IMR-90 (cell line): Measurements from ENCODE around the gene OR1K1. TPM values are rescaled to one million over a fixed set of nuclear protein-coding genes. Genes with fewer than 3 reads are reported as not detected.
A peak's percentile ranks its signal among the peaks of the same experiment; 100 is the strongest.

ENCODE experiments used
- ATAC-seq: fragments of 200-7000 bp; cut with Tn5 transposase; 2 replicates; pipeline ENCODE4 v1.9.1; 2020; ENCODE audit warnings: low read depth, mild to moderate bottlenecking, moderate library complexity
- BruUV-seq: library from RNA; stranded (reverse); fragments of 400-500 nt; replicated peaks from 2 replicates; lab custom pipeline; 2021; lab: Mats Ljungman, UMichigan
- CTCF ChIA-PET: fragments of 300-600 bp; formaldehyde crosslinking; extraction: SDS; loops from one replicate; lab custom pipeline; 2021; ENCODE audit warnings: antibody characterized with exemption; lab: Yijun Ruan, JAX
- POLR2A ChIA-PET: fragments of 300-600 bp; sonication (Branson Sonifier 250); formaldehyde crosslinking; loops from one replicate; lab custom pipeline; 2022; ENCODE audit warnings: antibody characterized with exemption; ENCODE audit not compliant: unreplicated experiment; lab: Charles Lee
- DNase-seq: peaks from one replicate; pipeline ENCODE4 v3.0.0; 2013
- H2AFZ ChIP-seq: replicated peaks from 2 replicates; pipeline ENCODE3; 2013; ENCODE audit warnings: low read length, mild to moderate bottlenecking; ENCODE audit not compliant: poor library complexity
- H2AK5ac ChIP-seq: 2 replicates; pipeline ENCODE4 v1.6.1; 2013; ENCODE audit warnings: low read depth, low read length, inconsistent platforms
- H2AK9ac ChIP-seq: replicated peaks from 2 replicates; pipeline ENCODE3; 2013; ENCODE audit warnings: mild to moderate bottlenecking, low read depth, low read length, moderate library complexity; ENCODE audit not compliant: poor library complexity
- H2BK120ac ChIP-seq: 2 replicates; pipeline ENCODE4 v1.6.1; 2013; ENCODE audit warnings: low read depth, low read length, inconsistent platforms
- H2BK15ac ChIP-seq: 3 replicates; pipeline ENCODE4 v1.6.1; 2013; ENCODE audit warnings: low read depth, low read length, inconsistent platforms
- H2BK20ac ChIP-seq: 2 replicates; pipeline ENCODE4 v1.6.1; 2013; ENCODE audit warnings: low read depth, mild to moderate bottlenecking, inconsistent platforms, low read length, moderate library complexity
- H2BK5ac ChIP-seq: 2 replicates; pipeline ENCODE4 v1.6.1; 2013; ENCODE audit warnings: mild to moderate bottlenecking, low read depth, low read length, inconsistent platforms; ENCODE audit not compliant: poor library complexity, severe bottlenecking
- H3K14ac ChIP-seq: replicated peaks from 2 replicates; pipeline ENCODE4 v1.6.1; 2013; ENCODE audit warnings: low read depth, low read length, inconsistent platforms
- H3K18ac ChIP-seq: 2 replicates; pipeline ENCODE4 v1.6.1; 2013; ENCODE audit warnings: low read depth, low read length, control low read depth
- H3K23ac ChIP-seq: 2 replicates; pipeline ENCODE4 v1.6.1; 2013; ENCODE audit warnings: low read depth, low read length, inconsistent platforms
- H3K27ac ChIP-seq: 2 replicates; pipeline ENCODE4 v1.5.1; 2013; ENCODE audit warnings: mild to moderate bottlenecking, control low read depth, low read length; ENCODE audit not compliant: insufficient read depth
- H3K27me3 ChIP-seq: 2 replicates; pipeline ENCODE4 v1.6.1; 2013; ENCODE audit warnings: low read length; ENCODE audit not compliant: control insufficient read depth, insufficient read depth
- H3K36me3 ChIP-seq: 2 replicates; pipeline ENCODE4 v1.6.1; 2013; ENCODE audit warnings: low read length, mixed read lengths; ENCODE audit not compliant: control insufficient read depth, insufficient read depth
- H3K4ac ChIP-seq: 2 replicates; pipeline ENCODE4 v1.6.1; 2013; ENCODE audit warnings: low read depth, low read length, inconsistent platforms
- H3K4me1 ChIP-seq: 2 replicates; pipeline ENCODE4 v1.6.1; 2013; ENCODE audit warnings: low read length, mixed read lengths; ENCODE audit not compliant: control insufficient read depth, insufficient read depth
- H3K4me2 ChIP-seq: 2 replicates; pipeline ENCODE4 v1.6.1; 2013; ENCODE audit warnings: low read depth, mild to moderate bottlenecking, control low read depth, low read length, moderate library complexity
- H3K4me3 ChIP-seq: 2 replicates; pipeline ENCODE4 v1.5.1; 2013; ENCODE audit warnings: low read depth, mild to moderate bottlenecking, control low read depth, low read length, moderate library complexity; ENCODE audit not compliant: insufficient read depth
- H3K56ac ChIP-seq: 2 replicates; pipeline ENCODE4 v1.6.1; 2013; ENCODE audit warnings: low read length, inconsistent platforms; ENCODE audit not compliant: insufficient read depth; ENCODE audit errors: extremely low read depth
- H3K79me1 ChIP-seq, 2 experiments: 2 replicates each; pipeline ENCODE4 v1.6.1; 2013; ENCODE audit warnings: low read length in 2 of 2, inconsistent platforms in 1 of 2, low read depth in 1 of 2
- H3K9ac ChIP-seq: 2 replicates; pipeline ENCODE4 v1.6.1; 2013; ENCODE audit warnings: low read depth, low read length, control low read depth
- H3K9me1 ChIP-seq: 2 replicates; pipeline ENCODE4 v1.6.1; 2013; ENCODE audit warnings: low read length, inconsistent platforms; ENCODE audit not compliant: insufficient read depth
- H3K9me3 ChIP-seq: 2 replicates; pipeline ENCODE4 v1.6.1; 2013; ENCODE audit warnings: low read length; ENCODE audit not compliant: control insufficient read depth, insufficient read depth
- H4K20me1 ChIP-seq: 2 replicates; pipeline ENCODE4 v1.6.1; 2013; ENCODE audit warnings: low read length, inconsistent platforms; ENCODE audit not compliant: insufficient read depth
- H4K5ac ChIP-seq: 2 replicates; pipeline ENCODE4 v1.6.1; 2013; ENCODE audit warnings: mild to moderate bottlenecking, low read depth, low read length, control low read depth
- H4K8ac ChIP-seq, 2 experiments: 2 replicates each; pipeline ENCODE4 v1.6.1; 2013; ENCODE audit warnings: low read depth in 2 of 2, low read length in 2 of 2, control low read depth in 1 of 2, inconsistent platforms in 1 of 2
- H4K91ac ChIP-seq: 2 replicates; pipeline ENCODE4 v1.6.1; 2013; ENCODE audit warnings: low read depth, low read length, inconsistent platforms; ENCODE audit not compliant: insufficient read depth
- CEBPB ChIP-seq: IDR thresholded peaks from 2 replicates; pipeline ENCODE4 v1.6.1; 2012; ENCODE audit warnings: low read depth, low read length, improper control_type of control experiment
- NFE2L2 ChIP-seq: fragments of 150-350 bp; IDR thresholded peaks from 2 replicates; pipeline ENCODE4 v1.6.1; 2016; ENCODE audit warnings: low read depth, mild to moderate bottlenecking, low read length
- WGBS, 2 experiments: methylation state at CpG; one replicate each; pipeline versions ENCODE4 v1.1.5 to v1.1.7; 2013; ENCODE audit warnings: missing lambda C conversion rate in 2 of 2; ENCODE audit not compliant: insufficient read length in 1 of 2; ENCODE audit errors: extremely low coverage in 2 of 2; 5-methylcytosine and 5-hydroxymethylcytosine counted together
- dilution Hi-C: fragments of 300-500 bp; cut with HindIII; formaldehyde crosslinking; loops from one replicate; pipeline ENCODE4 v1.14.3; 2018; ENCODE audit warnings: low sequenced_read_pairs; ENCODE audit not compliant: unreplicated experiment
- in situ Hi-C: fragments of 300-500 bp; cut with MboI; formaldehyde crosslinking; loops from 3 replicates; pipeline ENCODE4 v1.14.3; 2019; ENCODE audit warnings: low sequenced_read_pairs, inconsistent platforms, mixed read lengths
- intact Hi-C: fragments of 100-400 bp; cut with micrococcal nuclease; formaldehyde crosslinking; loops from 2 replicates; pipeline ENCODE4 v1.10.0; 2022
- polyA plus RNA-seq, 3 experiments: library from polyadenylated mRNA; depleted of rRNA; stranded (reverse); fragments of >200 nt; gene quantifications; 2 replicates each; pipeline ENCODE4 v1.2.3, GENCODE V29; 2012; ENCODE audit warnings: low replicate concordance in 1 of 3
- total RNA-seq: library from RNA; depleted of rRNA; stranded (reverse); fragments of >200 nt; gene quantifications from 2 replicates; pipeline ENCODE4 v1.2.3, GENCODE V29; 2012

Gene OR1K1
- total and polyA plus RNA-seq, 2 of the 4 experiments (the other 2 are of a cell fraction) = not detected

DNA sequence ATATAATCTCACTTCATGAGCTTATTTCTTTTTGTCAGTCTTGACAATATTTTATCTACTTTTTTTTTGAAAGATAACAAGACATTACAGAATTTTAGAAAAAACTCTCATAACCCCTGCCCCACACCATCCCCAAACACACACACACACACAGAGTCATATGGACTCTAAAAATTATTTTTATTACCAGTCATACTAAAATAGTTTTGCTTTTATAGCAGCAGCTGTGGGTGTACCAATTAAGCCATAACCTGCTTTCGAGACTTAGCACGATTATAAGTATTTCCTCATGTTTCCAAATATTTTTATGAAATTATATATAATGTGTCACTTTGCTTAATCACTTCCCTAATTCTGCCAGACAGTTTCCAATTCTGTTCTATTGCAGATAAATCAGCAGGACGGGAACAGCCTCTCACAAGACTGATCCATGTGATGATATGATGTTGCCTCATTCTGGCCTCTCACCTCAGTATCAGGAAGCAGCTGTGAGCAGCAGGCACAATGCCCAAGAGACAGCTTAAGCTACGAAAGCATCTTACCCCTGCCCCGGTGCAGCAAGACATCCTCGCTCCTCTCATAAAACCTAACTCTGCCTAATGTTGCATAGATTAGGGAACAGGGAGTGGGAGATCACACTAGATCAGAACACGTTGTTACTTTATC lies 21.5 kb downstream of the OR1K1 start:
- H3K9me3 ChIP-seq = no peaks in the 10 kb centered on the region
- intact Hi-C loops = no loop called here
- peaks cover 14% of the 10 kb centered on the region for H3K9me1 ChIP-seq
- no TSS peak for BruUV-seq
- peak overlapping the region; percentile 44; the same call in 1 of the 2 replicates for H2BK120ac ChIP-seq
- no peak overlapping the region for H3K4me2 ChIP-seq
- peak overlapping the region; percentile 11; the same call in 1 of the 2 replicates for H2AK5ac ChIP-seq
- POLR2A ChIA-PET = no interaction called here
- H3K79me1 ChIP-seq = peaks cover 27 to 50% of the 10 kb centered on the region in 2 experiments
- H3K4ac ChIP-seq = peak overlapping the region; percentile 25; the same call in 1 of the 2 replicates
- no peak overlapping the region for H4K8ac ChIP-seq
- peaks cover 32% of the 10 kb centered on the region for H3K36me3 ChIP-seq
- no peak overlapping the region for H3K27ac ChIP-seq
- H2BK5ac ChIP-seq = no peak overlapping the region
- no peaks in the 10 kb centered on the region for H3K27me3 ChIP-seq
- ATAC-seq (peak; percentile 38; the same call in 1 of the 2 replicates), DNase-seq (peak; percentile 62)
- H3K4me1 ChIP-seq = peaks cover 10% of the 10 kb centered on the region
- H3K18ac ChIP-seq = no peak overlapping the region
- in situ Hi-C loops = no loop called here
- H2BK15ac ChIP-seq = peak overlapping the region; percentile 13; the same call in 1 of the 3 replicates
- H2AK9ac ChIP-seq = peak overlapping the region; percentile 25
- peak overlapping the region; percentile 38; the same call in 1 of the 2 replicates for H3K23ac ChIP-seq
- no peak overlapping the region for H3K56ac ChIP-seq
- CTCF ChIA-PET = no interaction called here
- WGBS, 2 experiments = 80% methylated on average over 1 of the region's 7 CpGs; no CpG with 5 or more reads in 1 of the 2 experiments
- dilution Hi-C loops = no loop called here
- H3K9ac ChIP-seq = no peak overlapping the region
- H3K14ac ChIP-seq = no peak overlapping the region
- peak; percentile 50; the same call in 1 of the 2 replicates for TF ChIP-seq CEBPB
- no peak for TF ChIP-seq NFE2L2
- H3K4me3 ChIP-seq = no peak overlapping the region
- no peak overlapping the region for H4K5ac ChIP-seq
- no peaks in the 10 kb centered on the region for H4K20me1 ChIP-seq
- H2AFZ ChIP-seq = no peak overlapping the region
- no peak overlapping the region for H2BK20ac ChIP-seq
- no peak overlapping the region for H4K91ac ChIP-seq
